ENCODE measurements around the gene UBA6. TPM values are rescaled to one million over a fixed set of nuclear protein-coding genes. Genes with fewer than 3 reads are reported as not detected.

Gene UBA6
- total and polyA plus RNA-seq, 8 donors = 57.6 to 80.9 (median 63.8) TPM

GRCh38 chr4:67584496-67584895 is 116.5 kb downstream of the UBA6 start:
- H3K4me1 ChIP-seq = no peaks in the 10 kb centered on the region
- no peak overlapping the region for H3K27ac ChIP-seq
- ATAC-seq = no peak
- no peaks in the 10 kb centered on the region for H3K36me3 ChIP-seq
- H3K4me3 ChIP-seq = no peak overlapping the region
- TF ChIP-seq CTCF (IDR thresholded peaks at IDR 0.05) = no peak
- intact Hi-C loops (cut with DNase I) = no loop called here
- DNase-seq = no peak
- no peaks in the 10 kb centered on the region for H3K27me3 ChIP-seq
- H3K9me3 ChIP-seq = no peaks in the 10 kb centered on the region

GRCh38 chr4:67581913-67582312 is 119.0 kb downstream of the UBA6 start:
- ATAC-seq = no peak

GRCh38 chr4:67581208-67581857 is 119.6 kb downstream of the UBA6 start:
- intact Hi-C loops (cut with DNase I) = no loop called here
- Histone ChIP-seq H3K27ac (no peak overlapping the region), H3K4me3 (no peak overlapping the region), H3K36me3 (no peaks in the 10 kb centered on the region), H3K9me3 (no peaks in the 10 kb centered on the region), H3K27me3 (no peaks in the 10 kb centered on the region), H3K4me1 (no peaks in the 10 kb centered on the region)
- DNase-seq (no peak), ATAC-seq (no peak)
- TF ChIP-seq CTCF (IDR thresholded peaks at IDR 0.05) = no peak

More at GRCh38 chr4:67581913-67582312, 119.0 kb downstream of the UBA6 start:
- Histone ChIP-seq H3K36me3 (no peaks in the 10 kb centered on the region), H3K27me3 (no peaks in the 10 kb centered on the region), H3K4me1 (no peaks in the 10 kb centered on the region), H3K4me3 (no peak overlapping the region), H3K27ac (no peak overlapping the region), H3K9me3 (no peaks in the 10 kb centered on the region)
- intact Hi-C loops (cut with DNase I) = no loop called here
- TF ChIP-seq CTCF (IDR thresholded peaks at IDR 0.05) = no peak
- DNase-seq = no peak

GRCh38 chr4:67580577-67580976 is 120.4 kb downstream of the UBA6 start:
- no peaks in the 10 kb centered on the region for H3K4me1 ChIP-seq
- ATAC-seq = no peak

GRCh38 chr4:67576538-67576937 is 124.4 kb downstream of the UBA6 start:
- Histone ChIP-seq H3K4me3 (no peak overlapping the region), H3K36me3 (no peaks in the 10 kb centered on the region), H3K9me3 (no peaks in the 10 kb centered on the region), H3K27ac (no peak overlapping the region), H3K4me1 (no peaks in the 10 kb centered on the region), H3K27me3 (no peaks in the 10 kb centered on the region)
- intact Hi-C loops (cut with DNase I) = no loop called here
- no peak for ATAC-seq
- no peak for DNase-seq
- TF ChIP-seq CTCF (IDR thresholded peaks at IDR 0.05) = no peak

More at GRCh38 chr4:67580577-67580976, 120.4 kb downstream of the UBA6 start:
- Histone ChIP-seq H3K9me3 (no peaks in the 10 kb centered on the region), H3K27me3 (no peaks in the 10 kb centered on the region), H3K4me3 (no peak overlapping the region), H3K36me3 (no peaks in the 10 kb centered on the region), H3K27ac (no peak overlapping the region)
- no peak for DNase-seq
- intact Hi-C loops (cut with DNase I) = no loop called here
- TF ChIP-seq CTCF (IDR thresholded peaks at IDR 0.05) = no peak
